Subcutaneous adipose tissue (tissue), 4 donors: Measurements from ENCODE around the gene MYCBP2. TPM values are rescaled to one million over a fixed set of nuclear protein-coding genes. Genes with fewer than 3 reads are reported as not detected.

Experiments
- CTCF ChIP-seq: fragments of 450-650 bp; IDR thresholded peaks from one replicate; pipeline ENCODE4 v1.5.1; 2016; ENCODE audit warnings: low read depth, mild to moderate bottlenecking, control low read depth, antibody characterized with exemption, moderate library complexity
- total RNA-seq, 4 donors: library from RNA; depleted of rRNA; stranded (reverse); fragments of >200 nt; gene quantifications; one replicate each; pipeline ENCODE4 v1.1.0, GENCODE V29; 2016

Gene MYCBP2
- total RNA-seq, 4 donors from 2014 or later: 316 to 377 (median 343) TPM

- no peak for TF ChIP-seq CTCF
Observed at GRCh38 chr13:77067519-77067918, 259.4 kb downstream of the MYCBP2 start.

- no peak for TF ChIP-seq CTCF
Observed at GRCh38 chr13:77065461-77066147, 261.3 kb downstream of the MYCBP2 start.

- TF ChIP-seq CTCF: no peak
Observed at GRCh38 chr13:77062097-77062496, 264.8 kb downstream of the MYCBP2 start.

- no peak for TF ChIP-seq CTCF
Observed at GRCh38 chr13:77061362-77061761, 265.5 kb downstream of the MYCBP2 start.

- TF ChIP-seq CTCF: no peak
Observed at GRCh38 chr13:77056886-77057285, 270.0 kb downstream of the MYCBP2 start.

- TF ChIP-seq CTCF: no peak
Observed at GRCh38 chr13:77056382-77056781, 270.5 kb downstream of the MYCBP2 start.

- no peak for TF ChIP-seq CTCF
Observed at GRCh38 chr13:77055158-77055557, 271.7 kb downstream of the MYCBP2 start.
